GM18868 (cell line): ENCODE data around the gene CEP120.
"Not testable (repeated sequence)": the region's sequence is repeated elsewhere in the genome, so short reads cannot be mapped to it uniquely, and the experiment has no call there.

ENCODE experiments used
- ATAC-seq: cut with Tn5 transposase; IDR thresholded peaks from one replicate; pipeline ENCODE4 v1.9.1; 2021; ENCODE audit warnings: mild to moderate bottlenecking, moderate library complexity; ENCODE audit not compliant: unreplicated experiment

The CEP120 gene

GRCh38 chr5:123391009-123391408 is 32.2 kb downstream of the CEP120 start:
- ATAC-seq: peak; percentile 39

GRCh38 chr5:123389794-123390193 is 33.4 kb downstream of the CEP120 start:
- ATAC-seq: no peak

- ATAC-seq: no peak
Observed at GRCh38 chr5:123387313-123387712, 35.9 kb downstream of the CEP120 start.

- no peak for ATAC-seq
Observed at GRCh38 chr5:123382252-123382651, 41.0 kb downstream of the CEP120 start.

GRCh38 chr5:123371575-123372179 is 51.5 kb downstream of the CEP120 start:
- ATAC-seq: no peak

DNA sequence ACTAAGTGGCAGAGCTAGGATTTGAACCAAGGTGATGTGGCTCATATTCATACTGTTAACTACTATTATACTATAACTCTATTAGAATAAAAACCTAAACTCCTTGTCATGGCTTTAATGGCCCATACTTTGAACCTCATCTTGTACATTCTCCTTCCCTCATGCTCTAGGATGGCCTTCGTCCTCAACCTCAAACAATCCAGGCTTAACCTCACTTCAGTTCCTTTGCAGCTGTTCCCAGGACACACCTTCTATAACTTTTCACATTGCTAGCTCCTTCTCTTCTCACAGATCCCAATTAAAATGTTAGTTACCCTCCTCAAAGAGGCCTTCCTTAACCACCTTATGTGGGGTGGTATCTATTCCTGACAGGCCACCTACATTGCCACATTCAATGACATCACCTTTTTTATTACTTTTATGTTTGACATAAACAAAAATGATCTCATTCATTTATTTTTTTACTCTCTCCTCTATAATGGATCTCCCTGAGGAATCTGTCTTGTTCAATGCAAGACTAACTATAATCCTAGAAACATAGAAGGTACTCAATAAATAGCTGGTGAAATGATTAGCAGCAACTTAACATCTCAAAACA is 53.7 kb downstream of the CEP120 start:
- ATAC-seq: no peak

DNA sequence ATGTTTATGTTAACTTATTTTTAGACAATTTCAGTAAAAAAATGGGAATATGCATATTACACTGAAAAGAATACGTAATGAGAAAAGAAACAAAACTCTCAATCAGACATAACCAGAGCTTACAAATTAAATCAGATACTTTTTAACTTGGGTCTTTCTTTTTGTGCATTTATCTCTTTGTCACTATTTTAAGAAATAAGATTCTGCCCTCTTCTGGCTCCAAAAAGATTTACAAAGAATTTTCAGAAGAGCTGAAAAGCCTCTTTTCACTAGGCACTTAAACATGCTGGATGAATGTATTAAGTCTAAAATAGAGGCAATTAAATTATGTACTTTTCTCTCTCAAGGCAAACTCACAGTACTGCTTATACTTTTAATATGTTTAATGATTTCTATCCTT is 55.5 kb downstream of the CEP120 start:
- no peak for ATAC-seq

DNA sequence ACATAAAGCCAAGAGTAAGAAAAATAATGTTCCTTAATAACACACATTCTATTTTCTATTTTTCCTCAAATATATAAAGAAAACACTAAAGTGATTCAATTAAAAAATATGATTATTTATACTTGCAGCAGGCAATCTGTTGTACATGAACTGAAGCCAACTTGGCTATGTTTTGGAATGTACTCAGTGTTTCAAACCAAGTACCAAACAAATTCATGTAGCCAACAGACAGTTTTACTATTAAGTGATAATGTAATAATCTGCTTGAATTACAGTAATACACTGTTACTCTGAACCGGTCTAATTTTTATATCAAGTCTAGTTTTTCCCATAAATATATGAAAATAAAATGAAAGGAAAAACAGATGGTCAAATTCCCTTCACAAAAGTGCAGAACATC is 58.0 kb downstream of the CEP120 start:
- ATAC-seq: no peak

- no peak for ATAC-seq
Observed at GRCh38 chr5:123364441-123365155, 58.6 kb downstream of the CEP120 start.

DNA sequence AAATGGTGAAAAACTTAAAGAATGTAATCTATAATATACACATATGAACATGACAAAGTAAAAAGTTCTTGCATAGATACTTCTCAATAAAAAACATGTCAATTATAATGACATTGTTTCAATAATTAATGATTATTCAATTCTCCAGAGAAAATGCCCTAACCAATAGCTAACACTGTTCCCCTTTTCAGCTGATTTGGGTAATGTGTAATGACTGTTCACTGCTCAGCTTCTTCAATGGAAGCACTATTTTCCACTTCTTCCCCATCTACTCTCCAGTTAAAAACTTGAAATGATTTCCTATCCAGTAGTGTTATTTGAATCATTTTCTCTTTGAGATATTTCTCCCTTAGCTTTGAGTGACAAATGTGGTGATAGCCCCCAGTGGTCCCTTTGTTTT is 62.3 kb downstream of the CEP120 start:
- ATAC-seq: no peak

- ATAC-seq: no peak
Observed at GRCh38 chr5:123360201-123360571, 63.0 kb downstream of the CEP120 start.

DNA sequence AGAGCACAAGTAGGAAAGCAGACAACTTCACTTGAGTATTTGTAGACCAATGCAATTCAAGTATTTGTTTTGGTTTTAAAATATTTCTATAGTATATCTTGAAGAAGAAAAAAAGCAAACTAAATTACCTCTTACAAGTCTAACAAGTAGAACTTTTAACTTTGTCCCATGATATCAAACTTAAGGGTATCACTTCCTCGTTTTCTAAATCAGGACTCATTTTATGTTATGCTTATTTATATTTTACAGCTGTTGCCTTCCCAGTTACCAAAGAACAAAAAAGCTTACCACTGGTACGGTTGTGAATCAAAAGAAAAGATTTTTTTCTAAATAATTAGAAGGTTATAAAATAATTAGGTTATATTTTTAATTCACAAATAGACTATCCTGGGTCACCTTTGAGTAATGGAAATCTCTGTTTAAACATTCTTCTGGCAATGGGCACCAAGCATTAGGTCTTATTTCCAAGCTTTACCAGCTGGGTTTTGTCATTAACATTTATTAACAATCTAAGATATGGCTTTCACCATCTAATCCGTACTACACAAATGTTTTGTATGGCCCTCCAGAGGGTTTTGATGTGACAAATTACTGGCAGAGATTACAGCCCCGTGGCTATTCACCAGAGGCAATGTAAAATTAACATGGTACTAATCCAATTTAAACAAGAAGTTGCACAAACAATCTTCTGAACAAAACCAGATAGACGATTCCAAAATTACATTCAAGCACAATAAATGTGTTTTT is 63.6 kb downstream of the CEP120 start:
- ATAC-seq: peak; percentile 78

- no peak for ATAC-seq
Observed at GRCh38 chr5:123358751-123359150, 64.5 kb downstream of the CEP120 start.

DNA sequence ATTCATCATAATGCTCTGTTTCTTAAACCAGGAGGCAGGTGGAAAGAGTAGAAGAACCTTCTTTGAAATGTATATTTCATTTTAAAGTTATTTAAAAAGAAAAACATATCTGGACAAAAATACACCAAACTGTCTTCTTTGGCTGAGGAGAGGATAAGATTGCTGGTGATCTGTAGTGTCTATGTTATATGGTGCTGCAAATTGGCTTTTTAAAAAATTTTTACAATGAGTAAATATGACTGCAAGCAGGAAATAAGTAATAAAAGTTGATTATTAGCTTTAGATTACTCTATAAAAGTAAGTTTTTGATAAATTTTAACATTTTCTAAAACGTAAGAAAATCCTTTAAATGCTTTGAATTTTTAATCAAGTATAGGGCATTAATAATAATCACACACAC is 64.9 kb downstream of the CEP120 start:
- no peak for ATAC-seq

DNA sequence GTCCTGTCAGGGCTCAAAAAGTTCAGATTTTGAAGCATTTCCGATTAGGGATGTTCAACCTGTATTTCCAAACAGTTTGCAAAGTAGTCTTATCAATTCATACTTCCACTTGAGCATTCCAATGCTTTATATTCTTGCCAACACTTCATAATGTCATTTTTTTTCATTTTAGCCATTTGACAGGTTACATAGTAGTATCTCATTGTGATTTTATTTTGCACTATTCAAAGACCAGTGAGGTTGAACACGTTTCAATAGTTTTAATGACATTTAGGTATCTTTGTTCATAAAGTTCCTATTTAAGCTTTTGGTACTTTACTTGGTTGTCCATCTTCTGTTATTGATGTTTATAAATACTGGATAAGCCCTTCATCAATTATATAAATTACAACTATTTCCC is 71.4 kb downstream of the CEP120 start:
- no peak for ATAC-seq

GRCh38 chr5:123351240-123351639 is 72.0 kb downstream of the CEP120 start:
- no peak for ATAC-seq

- ATAC-seq: no peak
Observed at GRCh38 chr5:123350742-123351141, 72.5 kb downstream of the CEP120 start.

DNA sequence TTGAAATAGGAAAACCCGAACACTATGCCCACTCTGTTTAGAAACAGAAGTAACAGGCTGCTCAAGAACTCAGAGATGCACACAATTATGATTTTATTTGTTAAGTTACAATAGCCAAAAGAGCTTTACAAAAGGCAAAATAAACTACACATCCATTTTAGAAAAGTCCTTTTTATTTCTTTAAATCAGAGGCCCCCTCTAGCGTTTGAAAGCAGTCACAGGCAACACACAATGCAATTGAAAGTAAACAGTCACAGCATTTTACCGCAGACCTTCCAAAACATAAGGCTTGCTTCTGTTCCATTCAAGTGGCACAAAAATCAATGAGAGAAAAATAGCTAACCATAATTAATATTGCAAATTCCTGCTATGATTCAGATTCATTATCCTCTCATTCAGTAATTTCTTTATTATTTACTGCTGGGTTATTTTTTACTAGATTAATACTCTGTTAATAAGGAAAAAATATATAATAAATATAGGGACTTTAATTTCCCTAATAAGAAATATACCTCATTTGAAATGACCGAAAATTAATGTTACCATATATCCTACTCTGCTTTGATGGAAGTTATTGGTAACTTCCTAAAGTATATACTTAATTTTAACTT is 78.3 kb downstream of the CEP120 start:
- no peak for ATAC-seq

DNA sequence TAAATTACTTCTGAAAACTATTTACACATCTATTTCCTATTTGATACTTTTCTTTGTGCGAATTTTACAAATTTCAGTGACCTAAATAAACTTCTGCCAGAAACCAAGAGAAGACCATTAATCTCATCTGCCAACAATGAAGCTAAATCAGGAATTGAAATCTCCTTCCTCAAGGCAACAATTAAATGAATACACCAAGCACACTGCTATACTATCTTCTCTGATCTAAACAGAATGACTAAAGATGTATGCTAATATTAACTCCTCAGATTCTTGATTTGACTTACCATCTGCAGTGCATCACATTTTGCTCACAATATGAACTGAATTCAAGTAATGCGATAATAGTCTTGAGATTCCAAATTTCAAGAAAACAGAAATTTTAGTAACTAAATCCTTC is 82.3 kb downstream of the CEP120 start:
- ATAC-seq: no peak

GRCh38 chr5:123308377-123308776 is 114.8 kb downstream of the CEP120 start:
- not testable (repeated sequence) for ATAC-seq

- ATAC-seq: no peak
Observed at GRCh38 chr5:123305751-123306150, 117.5 kb downstream of the CEP120 start.
